ENCODE results near the gene CNGA1.

- TF ChIP-seq CTCF (IDR thresholded peaks at IDR 0.05; ENCODE audit: borderline replicate concordance, extremely low read depth, low read length, poor library complexity, severe bottlenecking), result no peak
- TF ChIP-seq EZH2 (IDR thresholded peaks at IDR 0.05; ENCODE audit: borderline replicate concordance, low read depth, low read length, severe bottlenecking), result no peak
These were observed 27.8 kb upstream of the CNGA1 start for GRCh38 chr4:48044298-48044697.
